Spinal cord (tissue), 10 donors: ENCODE results near the gene CREBL2. TPM values are rescaled to one million over a fixed set of nuclear protein-coding genes. Genes with fewer than 3 reads are reported as not detected.
"Not testable (repeated sequence)": the region's sequence is repeated elsewhere in the genome, so short reads cannot be mapped to it uniquely, and the experiment has no call there.

ENCODE experiments used
- DNase-seq, 6 donors: peaks; one replicate each; pipeline versions ENCODE4 v3.0.0 to v3.0.0-alpha.2; 2013 to 2015; ENCODE audit warnings: low spot score in 6 of 6, low read depth in 4 of 6
- H3K27ac ChIP-seq: one replicate; pipeline ENCODE4 v1.5.1; 2013; ENCODE audit warnings: low read depth, low read length, control low read depth
- H3K27me3 ChIP-seq: one replicate; pipeline ENCODE4 v1.6.1; 2013; ENCODE audit warnings: low read length; ENCODE audit not compliant: control insufficient read depth, insufficient read depth
- H3K36me3 ChIP-seq: one replicate; pipeline ENCODE4 v1.6.1; 2013; ENCODE audit warnings: low read length; ENCODE audit not compliant: control insufficient read depth, insufficient read depth
- H3K4me1 ChIP-seq: one replicate; pipeline ENCODE4 v1.6.1; 2013; ENCODE audit warnings: low read length; ENCODE audit not compliant: control insufficient read depth, insufficient read depth
- H3K4me3 ChIP-seq: one replicate; pipeline ENCODE4 v1.5.1; 2013; ENCODE audit warnings: low read depth, low read length, control low read depth
- H3K9me3 ChIP-seq: one replicate; pipeline ENCODE4 v1.6.1; 2013; ENCODE audit warnings: low read length; ENCODE audit not compliant: control insufficient read depth, insufficient read depth
- WGBS: methylation state at CpG from one replicate; pipeline ENCODE4 v1.1.5; 2013; ENCODE audit warnings: missing lambda C conversion rate; ENCODE audit not compliant: insufficient coverage; 5-methylcytosine and 5-hydroxymethylcytosine counted together
- polyA plus RNA-seq, 2 donors: library from polyadenylated mRNA; unstranded; fragments of 120-200 nt; gene quantifications; one replicate each; pipeline ENCODE4 v1.2.1, GENCODE V29; 2013; ENCODE audit not compliant: insufficient read length in 2 of 2
- total RNA-seq, 2 donors: library from RNA; depleted of rRNA in 1 of 2; stranded (reverse); fragments of 120-200 nt in 1 of 2; fragments of >200 nt in 1 of 2; gene quantifications; one replicate each; pipeline versions ENCODE4 v1.2.3 to v1.2.4, GENCODE V29; 2013 to 2014
- donor health status: healthy.

Gene CREBL2
- total and polyA plus RNA-seq, 4 donors = 27.8 to 58.6 (median 31.2) TPM

DNA sequence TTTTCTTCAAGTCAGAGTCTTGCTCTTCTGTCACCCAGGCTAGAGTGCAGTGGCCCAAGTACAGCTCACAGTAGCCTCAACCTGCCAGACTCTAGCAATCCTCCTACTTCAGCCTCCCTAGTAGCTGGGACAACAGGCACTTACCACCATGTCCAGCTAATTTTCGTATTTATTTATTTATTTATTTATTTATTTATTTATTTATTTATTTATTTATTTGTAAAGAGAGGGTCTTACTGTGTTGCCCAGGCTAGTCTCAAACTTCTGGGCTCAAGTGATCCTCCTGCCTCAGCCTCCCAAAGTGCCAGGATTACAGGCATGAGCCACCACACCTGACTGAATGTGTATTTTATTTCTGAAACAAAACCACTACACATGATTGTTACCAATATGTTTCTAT lies 31.0 kb upstream of the CREBL2 start:
- H3K27me3 ChIP-seq, H3K36me3 ChIP-seq, H3K4me3 ChIP-seq, H3K9me3 ChIP-seq, H3K27ac ChIP-seq, DNase-seq, H3K4me1 ChIP-seq: not testable (repeated sequence)
- no CpG with 5 or more reads among the region's 1 CpG for WGBS

DNA sequence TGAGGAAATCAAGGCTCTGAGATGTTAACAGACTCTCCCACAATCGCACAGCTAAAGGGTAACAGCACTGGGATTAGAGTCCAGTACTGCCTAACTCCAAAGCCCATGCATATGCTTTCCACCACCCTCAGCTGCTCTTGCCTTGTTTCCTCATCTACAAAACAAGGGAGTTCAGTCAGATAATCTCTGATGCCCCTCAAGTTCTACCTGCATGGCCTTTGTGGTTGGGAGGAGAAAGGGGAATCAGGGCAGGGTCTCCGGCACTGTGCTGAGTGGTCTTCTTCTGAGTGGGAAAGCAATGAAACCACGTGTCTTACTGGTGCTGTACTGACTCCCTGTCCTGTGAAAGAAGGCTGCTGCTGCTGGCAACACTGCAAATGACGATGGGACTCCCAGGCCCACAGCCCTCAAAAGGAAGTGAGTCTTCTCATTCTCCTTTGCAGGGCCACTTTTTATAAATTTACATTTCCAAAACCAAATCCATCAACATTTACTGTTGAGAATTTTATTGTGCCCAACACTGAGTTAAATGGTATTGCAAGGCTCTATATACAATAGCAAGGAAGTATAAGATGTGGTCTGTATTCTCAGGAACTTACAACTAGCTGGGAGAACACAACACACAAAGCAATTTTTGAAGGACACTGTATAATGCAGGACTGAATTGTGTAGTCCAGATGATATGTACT lies 29.3 kb upstream of the CREBL2 start:
- Histone ChIP-seq H3K4me3 (no peak overlapping the region), H3K36me3 (no peaks in the 10 kb centered on the region), H3K4me1 (no peaks in the 10 kb centered on the region), H3K27ac (no peak overlapping the region), H3K9me3 (no peaks in the 10 kb centered on the region), H3K27me3 (no peaks in the 10 kb centered on the region)
- no peak for DNase-seq
- WGBS = 84% methylated on average over 3 of the region's 4 CpGs

DNA sequence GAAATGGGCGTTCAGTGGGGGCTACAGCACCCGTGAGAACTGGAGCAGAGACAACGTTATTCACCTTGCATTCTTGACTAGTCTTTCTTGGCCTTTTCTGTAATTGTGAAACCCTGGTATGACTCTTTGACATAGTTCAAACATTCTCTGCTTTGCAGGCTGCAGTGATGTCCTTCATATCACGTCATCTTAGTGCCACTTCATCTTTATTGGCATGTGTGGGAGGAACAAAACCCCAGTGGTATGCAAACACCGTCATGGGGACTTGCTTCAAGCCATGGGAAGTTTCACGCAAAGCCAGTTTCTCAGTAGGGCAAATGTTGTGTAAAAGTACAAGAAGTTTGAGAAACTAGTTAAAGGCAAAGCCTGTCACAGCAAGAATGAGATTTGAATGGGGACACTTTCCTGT lies 28.8 kb upstream of the CREBL2 start:
- no peak overlapping the region for H3K4me3 ChIP-seq
- H3K36me3 ChIP-seq = no peaks in the 10 kb centered on the region
- no peaks in the 10 kb centered on the region for H3K9me3 ChIP-seq
- no peaks in the 10 kb centered on the region for H3K4me1 ChIP-seq
- H3K27ac ChIP-seq = no peak overlapping the region
- 84% methylated on average over 6 of the region's 6 CpGs for WGBS
- DNase-seq = no peak
- no peaks in the 10 kb centered on the region for H3K27me3 ChIP-seq

DNA sequence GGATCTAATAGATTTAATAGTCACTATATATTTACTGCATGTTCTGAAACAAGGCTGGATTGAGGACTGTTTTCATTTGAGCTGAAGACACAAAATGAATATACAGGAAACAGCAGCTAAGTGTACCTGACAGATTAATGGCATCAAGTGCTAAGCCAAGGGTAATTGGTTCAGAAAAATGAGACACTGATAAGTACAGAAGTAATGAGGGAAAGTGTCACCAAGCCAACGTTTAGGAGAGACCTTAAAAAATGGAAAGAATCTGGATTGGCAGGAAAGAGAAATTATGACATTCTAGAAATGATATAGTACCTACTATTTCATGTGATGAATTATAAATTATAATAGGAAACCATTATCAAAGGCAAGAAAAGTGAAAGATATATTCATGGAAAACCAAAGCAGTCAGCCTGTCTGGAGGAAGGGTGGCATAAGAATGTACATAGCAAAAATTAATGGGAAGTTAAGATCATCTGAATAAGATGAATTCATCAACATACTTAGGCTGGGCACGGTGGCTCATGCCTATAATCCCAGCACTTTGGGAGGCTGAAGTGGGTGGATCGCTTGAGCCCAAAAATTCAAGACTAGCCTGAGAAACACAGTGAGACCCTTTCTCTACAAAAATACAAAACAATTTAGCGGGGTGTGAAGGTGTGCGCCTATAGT lies 28.0 kb upstream of the CREBL2 start:
- 57% methylated on average over 1 of the region's 5 CpGs for WGBS
- peak in 1 of 6 donors; percentile 34 for DNase-seq
- no peaks in the 10 kb centered on the region for H3K4me1 ChIP-seq
- no peaks in the 10 kb centered on the region for H3K36me3 ChIP-seq
- H3K27me3 ChIP-seq = no peaks in the 10 kb centered on the region
- no peak overlapping the region for H3K4me3 ChIP-seq
- no peak overlapping the region for H3K27ac ChIP-seq
- H3K9me3 ChIP-seq = no peaks in the 10 kb centered on the region

DNA sequence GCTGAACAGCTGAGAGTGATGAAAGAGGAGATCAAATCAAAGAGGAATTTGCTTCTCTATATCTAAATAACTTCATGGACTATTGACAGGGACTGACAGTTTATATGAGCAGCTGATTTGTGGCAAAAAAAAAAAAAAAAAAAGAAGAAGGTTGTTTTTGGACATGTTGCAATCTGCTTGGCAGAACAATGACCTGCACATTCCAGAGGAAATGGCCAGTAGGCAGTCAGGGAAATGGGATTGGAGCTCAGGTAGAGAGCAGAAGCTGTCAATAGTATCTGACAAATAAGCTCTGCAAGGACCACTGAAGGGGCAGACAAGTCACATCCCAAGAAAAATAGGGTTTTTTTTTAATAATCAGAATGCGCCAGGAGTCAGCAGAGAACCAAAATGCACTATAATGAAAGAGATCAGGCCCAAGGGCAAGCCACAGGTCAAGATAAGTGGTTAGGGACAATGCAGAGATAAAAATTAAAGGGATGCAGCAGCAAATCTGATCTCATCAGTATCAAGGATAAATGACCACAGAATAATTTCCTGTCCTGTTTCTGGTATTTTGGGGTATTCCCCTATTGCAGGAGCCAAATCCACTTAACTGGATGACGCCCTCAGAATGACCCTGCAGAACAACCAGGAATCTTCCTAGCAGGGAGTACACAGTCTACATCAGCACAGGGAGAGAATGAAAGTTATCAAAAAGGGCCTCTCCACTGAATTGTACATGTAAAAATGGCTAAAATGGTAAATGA lies 26.4 kb upstream of the CREBL2 start:
- Histone ChIP-seq H3K4me3 (no peak overlapping the region), H3K4me1 (no peaks in the 10 kb centered on the region), H3K27ac (no peak overlapping the region), H3K36me3 (no peaks in the 10 kb centered on the region), H3K27me3 (no peaks in the 10 kb centered on the region), H3K9me3 (no peaks in the 10 kb centered on the region)
- DNase-seq = no peak
- 100% methylated on average over 1 of the region's 2 CpGs for WGBS

DNA sequence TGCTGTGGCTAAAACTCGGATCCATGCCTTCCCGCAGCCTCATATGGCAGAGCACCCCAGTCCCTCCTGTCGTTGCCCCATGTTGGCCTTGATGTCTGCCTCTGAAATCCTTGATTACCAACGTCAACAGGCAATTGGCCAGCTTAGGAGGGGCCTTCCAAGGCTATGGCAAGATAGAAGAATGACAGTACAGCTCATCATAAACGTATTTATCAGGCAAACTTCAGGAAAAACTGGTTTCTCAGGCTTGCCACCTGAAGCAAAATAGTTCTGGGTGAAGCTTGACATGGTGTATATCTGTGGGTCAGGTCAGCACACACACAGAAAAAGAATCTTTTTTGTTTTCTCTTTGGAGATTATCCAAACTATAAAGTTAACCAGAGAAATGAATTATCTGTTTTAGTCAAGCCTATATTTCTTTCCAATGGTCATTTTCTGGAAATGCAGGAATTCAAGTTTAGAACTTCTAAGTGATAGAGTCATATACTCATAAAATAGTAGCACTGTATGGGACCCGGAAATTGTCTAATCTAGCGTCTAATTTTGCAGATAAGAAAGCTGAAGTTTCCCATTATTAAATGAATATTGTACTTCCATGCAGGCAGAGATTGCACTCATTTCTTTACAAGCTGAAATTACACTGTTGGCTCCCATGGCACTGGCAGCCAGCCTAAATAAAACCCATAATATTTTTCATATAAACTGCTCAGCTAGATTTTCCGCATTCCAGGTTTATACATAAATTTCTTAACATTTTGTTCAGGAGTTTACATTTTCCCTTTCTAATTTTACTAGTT lies 24.6 kb upstream of the CREBL2 start:
- no peaks in the 10 kb centered on the region for H3K9me3 ChIP-seq
- no peak overlapping the region for H3K4me3 ChIP-seq
- H3K36me3 ChIP-seq = no peaks in the 10 kb centered on the region
- 74% methylated on average over 4 of the region's 8 CpGs for WGBS
- no peak overlapping the region for H3K27ac ChIP-seq
- peak in 1 of 6 donors; percentile 61 for DNase-seq
- no peaks in the 10 kb centered on the region for H3K27me3 ChIP-seq
- no peaks in the 10 kb centered on the region for H3K4me1 ChIP-seq

DNA sequence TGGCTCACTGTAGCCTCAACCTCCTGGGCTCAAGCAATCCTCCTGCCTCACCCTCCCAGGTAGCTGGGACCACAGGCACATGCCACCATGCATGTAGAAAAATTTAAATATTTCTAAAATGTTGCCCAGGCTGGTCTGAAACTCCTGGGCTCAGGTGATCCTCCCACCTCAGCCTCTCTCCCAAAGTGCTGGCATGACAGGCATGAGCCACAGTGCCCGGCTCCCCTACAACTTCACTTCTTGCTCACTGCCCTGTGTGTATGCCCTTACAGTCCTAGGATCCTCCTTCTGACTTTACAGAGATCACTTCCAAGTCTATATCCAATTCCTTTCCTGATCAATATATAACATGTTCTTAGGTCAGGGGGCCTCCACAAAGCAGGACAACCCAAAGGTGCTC lies 23.8 kb upstream of the CREBL2 start:
- H3K27ac ChIP-seq = no peak overlapping the region
- H3K27me3 ChIP-seq = no peaks in the 10 kb centered on the region
- H3K36me3 ChIP-seq = no peaks in the 10 kb centered on the region
- H3K4me1 ChIP-seq = no peaks in the 10 kb centered on the region
- no peaks in the 10 kb centered on the region for H3K9me3 ChIP-seq
- DNase-seq = no peak
- H3K4me3 ChIP-seq = no peak overlapping the region
- 83% methylated on average over 1 of the region's 1 CpG for WGBS

DNA sequence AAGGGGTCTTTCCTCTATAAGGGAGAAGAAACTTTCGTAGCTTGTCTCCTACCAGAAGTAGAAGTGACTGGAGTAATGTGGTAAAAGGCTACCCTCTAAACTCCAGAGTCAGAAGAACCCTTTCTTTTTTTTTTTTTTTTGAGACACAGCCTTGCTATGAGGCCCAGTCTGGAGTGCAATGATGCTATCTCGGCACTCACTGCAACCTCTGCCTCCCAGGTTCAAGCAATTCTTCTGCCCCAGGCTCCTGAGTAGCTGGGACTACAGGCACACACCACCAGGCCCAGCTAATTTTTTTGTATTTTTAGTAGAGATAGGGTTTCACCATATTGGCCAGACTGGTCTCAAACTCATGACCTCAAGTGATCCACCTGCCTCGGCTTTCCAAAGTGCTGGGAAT lies 23.2 kb upstream of the CREBL2 start:
- not testable (repeated sequence) for H3K4me1 ChIP-seq, H3K27me3 ChIP-seq, H3K4me3 ChIP-seq, H3K27ac ChIP-seq, H3K36me3 ChIP-seq, H3K9me3 ChIP-seq, DNase-seq
- 100% methylated on average over 1 of the region's 3 CpGs for WGBS

DNA sequence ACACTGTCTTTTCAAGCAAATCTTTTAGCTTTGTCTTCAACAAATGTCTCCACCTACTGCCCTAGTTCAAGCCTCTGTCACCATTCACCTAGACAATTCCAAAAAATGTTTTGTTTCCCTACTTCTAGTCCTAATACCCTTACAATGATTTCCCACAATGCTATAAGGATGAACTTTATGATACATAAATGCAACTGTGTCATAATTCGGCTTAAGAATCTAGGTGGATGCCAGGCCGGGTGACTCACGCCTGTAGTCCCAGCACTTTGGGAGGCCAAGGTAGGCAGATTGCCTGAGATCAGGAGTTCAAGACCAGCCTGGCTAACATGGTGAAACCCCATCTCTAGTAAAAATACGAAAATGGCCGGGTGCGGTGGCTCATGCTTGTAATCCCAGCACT lies 20.7 kb upstream of the CREBL2 start:
- Histone ChIP-seq H3K27ac (no peak overlapping the region), H3K4me1 (no peaks in the 10 kb centered on the region), H3K27me3 (no peaks in the 10 kb centered on the region), H3K9me3 (no peaks in the 10 kb centered on the region), H3K36me3 (no peaks in the 10 kb centered on the region), H3K4me3 (no peak overlapping the region)
- WGBS = 96% methylated on average over 6 of the region's 6 CpGs
- DNase-seq = no peak
